Measurements from ENCODE around the gene OR2AE1. TPM values are rescaled to one million over a fixed set of nuclear protein-coding genes. Genes with fewer than 3 reads are reported as not detected.

Gene OR2AE1
- total RNA-seq, 1 experiment from 2014 or later = not detected

DNA sequence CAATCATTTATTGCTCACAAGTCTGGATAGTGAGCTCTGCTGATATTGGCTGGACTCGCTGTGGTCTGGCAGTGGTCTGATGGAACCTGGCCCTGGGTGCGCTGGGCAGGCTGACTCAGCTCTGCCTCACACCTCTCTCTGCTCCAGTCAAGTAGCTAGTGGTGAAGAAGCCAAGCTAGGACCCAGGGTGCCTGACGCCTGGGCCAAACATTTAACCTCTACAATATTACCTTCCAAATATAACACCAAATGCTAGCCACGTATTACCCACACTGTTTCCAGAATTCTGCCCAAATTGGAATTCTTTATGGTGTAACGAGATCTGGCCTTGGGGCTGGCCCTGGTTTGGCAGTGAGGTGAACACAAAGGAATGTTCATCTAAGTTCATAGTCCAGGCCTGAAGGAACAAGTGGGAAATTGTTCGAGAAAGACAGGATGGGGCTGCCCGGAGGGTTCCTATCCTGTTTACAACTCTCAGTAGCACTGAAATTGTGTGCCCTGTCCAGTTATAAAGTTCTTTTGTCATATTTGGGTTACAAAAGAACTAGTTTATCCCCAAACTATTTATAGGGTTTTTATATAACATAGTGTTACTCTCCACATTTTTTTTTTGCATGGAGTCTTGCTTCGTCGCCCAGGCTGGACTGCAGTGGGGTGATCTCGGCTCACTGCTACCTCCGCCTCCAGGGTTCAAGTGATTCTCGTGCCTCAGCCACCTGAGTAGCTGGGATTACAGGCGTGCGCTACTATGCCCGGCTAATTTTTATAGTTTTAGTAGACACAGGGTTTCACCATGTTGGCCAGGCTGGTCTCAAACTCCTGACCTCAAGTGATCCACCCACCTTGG, 16.3 kb downstream of the OR2AE1 start:
- CTCF ChIA-PET = interaction anchor here (1.2 kb wide), 1 partner anchor 106 kb away, joined by 3 read pairs; no protein-coding TSS in a partner anchor
- Mint-ChIP-seq H3K27ac (ENCODE audit: low read depth, unreplicated experiment) (peak overlapping the region; percentile 59), H3K4me1 (ENCODE audit: insufficient read depth, unreplicated experiment) (peaks cover 14% of the 10 kb centered on the region), H3K36me3 (ENCODE audit: insufficient read depth, unreplicated experiment) (no peaks in the 10 kb centered on the region), H3K4me3 (ENCODE audit: unreplicated experiment) (no peak overlapping the region), H3K27me3 (ENCODE audit: insufficient read depth, unreplicated experiment) (no peaks in the 10 kb centered on the region), H3K9me3 (ENCODE audit: unreplicated experiment) (no peaks in the 10 kb centered on the region)
- TF ChIP-seq, protein P1, sequence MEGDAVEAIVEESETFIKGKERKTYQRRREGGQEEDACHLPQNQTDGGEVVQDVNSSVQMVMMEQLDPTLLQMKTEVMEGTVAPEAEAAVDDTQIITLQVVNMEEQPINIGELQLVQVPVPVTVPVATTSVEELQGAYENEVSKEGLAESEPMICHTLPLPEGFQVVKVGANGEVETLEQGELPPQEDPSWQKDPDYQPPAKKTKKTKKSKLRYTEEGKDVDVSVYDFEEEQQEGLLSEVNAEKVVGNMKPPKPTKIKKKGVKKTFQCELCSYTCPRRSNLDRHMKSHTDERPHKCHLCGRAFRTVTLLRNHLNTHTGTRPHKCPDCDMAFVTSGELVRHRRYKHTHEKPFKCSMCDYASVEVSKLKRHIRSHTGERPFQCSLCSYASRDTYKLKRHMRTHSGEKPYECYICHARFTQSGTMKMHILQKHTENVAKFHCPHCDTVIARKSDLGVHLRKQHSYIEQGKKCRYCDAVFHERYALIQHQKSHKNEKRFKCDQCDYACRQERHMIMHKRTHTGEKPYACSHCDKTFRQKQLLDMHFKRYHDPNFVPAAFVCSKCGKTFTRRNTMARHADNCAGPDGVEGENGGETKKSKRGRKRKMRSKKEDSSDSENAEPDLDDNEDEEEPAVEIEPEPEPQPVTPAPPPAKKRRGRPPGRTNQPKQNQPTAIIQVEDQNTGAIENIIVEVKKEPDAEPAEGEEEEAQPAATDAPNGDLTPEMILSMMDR (IDR thresholded peaks at IDR 0.05; ENCODE audit: unreplicated experiment) = no peak
- peak; percentile 82 for DNase-seq (ENCODE audit: unreplicated experiment)
- intact Hi-C loops (cut with micrococcal nuclease) = loop anchor here (2.0 kb wide), 1 partner anchor 52 kb away; no protein-coding TSS in a partner anchor
- POLR2A ChIA-PET = interaction anchor here (0.6 to 2.5 kb wide), 8 partner anchors 11 to 308 kb away, joined by 3 to 7 read pairs (median 3); partner anchors contain the start of gene FAM200A
- no TSS peak for BruUV-seq (replicated peaks)

DNA sequence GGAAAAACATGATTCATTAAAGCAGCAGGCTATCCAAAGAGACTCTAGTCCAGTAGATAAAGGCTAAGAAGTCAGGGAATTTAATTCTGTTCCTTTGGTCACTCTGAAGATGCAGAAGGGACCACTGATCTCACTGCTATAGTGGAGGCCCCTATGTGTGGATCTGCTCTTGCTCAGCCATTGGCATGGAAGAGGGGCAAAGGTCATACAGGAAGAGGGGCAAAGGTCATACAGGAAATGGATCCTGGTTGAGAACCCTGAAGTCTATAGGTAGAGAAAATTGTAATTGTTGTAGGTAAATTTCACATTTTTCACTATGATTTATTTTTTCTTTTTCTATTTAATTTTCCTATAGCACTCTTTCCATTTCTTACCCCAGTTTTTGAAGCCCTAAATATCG, 21.6 kb downstream of the OR2AE1 start:
- Mint-ChIP-seq H3K9me3 (ENCODE audit: unreplicated experiment) (peaks cover 5% of the 10 kb centered on the region), H3K27ac (ENCODE audit: low read depth, unreplicated experiment) (no peak overlapping the region), H3K27me3 (ENCODE audit: insufficient read depth, unreplicated experiment) (no peaks in the 10 kb centered on the region), H3K4me3 (ENCODE audit: unreplicated experiment) (no peak overlapping the region), H3K4me1 (ENCODE audit: insufficient read depth, unreplicated experiment) (peaks cover 8% of the 10 kb centered on the region), H3K36me3 (ENCODE audit: insufficient read depth, unreplicated experiment) (no peaks in the 10 kb centered on the region)
- POLR2A ChIA-PET = no interaction called here
- DNase-seq (ENCODE audit: unreplicated experiment) = no peak
- no TSS peak for BruUV-seq (replicated peaks)
- intact Hi-C loops (cut with micrococcal nuclease) = no loop called here
- CTCF ChIA-PET = no interaction called here
- TF ChIP-seq, protein P1 (IDR thresholded peaks at IDR 0.05; ENCODE audit: unreplicated experiment) = no peak

DNA sequence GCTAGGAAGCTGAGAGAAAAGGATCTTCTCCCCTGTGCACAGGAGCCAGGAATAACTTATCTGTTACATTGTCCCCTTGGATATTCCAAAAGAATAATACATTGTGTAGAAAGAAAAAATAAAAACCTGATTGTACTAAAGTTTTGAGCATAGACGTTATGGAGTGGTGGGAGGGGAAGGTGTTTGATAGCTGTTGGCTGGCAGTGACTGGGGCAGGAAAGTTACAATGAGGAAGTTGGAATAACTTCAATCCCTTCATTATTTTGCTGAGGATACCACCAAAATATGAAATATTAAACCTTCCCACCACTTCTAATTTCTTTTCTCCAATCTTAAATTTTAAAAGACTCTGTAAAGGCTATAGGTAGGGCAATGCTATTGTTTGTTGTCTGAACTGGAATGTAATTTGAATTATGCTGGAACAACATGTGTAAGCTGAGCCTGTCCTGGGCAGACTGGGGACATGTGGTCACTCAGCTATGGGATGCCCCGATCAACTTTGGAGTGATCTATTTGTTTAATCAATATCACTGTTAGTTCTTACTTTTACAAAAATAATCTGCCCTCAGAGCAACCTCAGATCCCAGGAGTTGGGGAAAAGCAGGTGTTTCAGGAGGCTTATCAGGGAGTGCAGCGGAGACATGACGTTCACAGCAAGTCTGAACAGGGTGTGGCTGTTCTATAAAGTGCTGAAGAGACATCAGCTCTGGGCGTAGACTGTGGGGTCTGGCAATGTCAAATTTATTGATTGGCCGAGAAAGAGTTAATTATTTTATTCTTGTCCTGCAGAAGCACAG, 28.2 kb downstream of the OR2AE1 start:
- CTCF ChIA-PET = interaction anchor here (0.7 to 1.5 kb wide), 3 partner anchors 9 to 341 kb away, joined by 3 to 4 read pairs (median 3); no protein-coding TSS in a partner anchor
- POLR2A ChIA-PET = interaction anchor here (1.0 to 2.2 kb wide), 3 partner anchors 10 to 20 kb away, joined by 3 to 7 read pairs (median 5); no protein-coding TSS in a partner anchor
- Mint-ChIP-seq H3K27me3 (ENCODE audit: insufficient read depth, unreplicated experiment) (no peaks in the 10 kb centered on the region), H3K27ac (ENCODE audit: low read depth, unreplicated experiment) (no peak overlapping the region), H3K36me3 (ENCODE audit: insufficient read depth, unreplicated experiment) (no peaks in the 10 kb centered on the region), H3K4me1 (ENCODE audit: insufficient read depth, unreplicated experiment) (no peaks in the 10 kb centered on the region), H3K9me3 (ENCODE audit: unreplicated experiment) (no peaks in the 10 kb centered on the region), H3K4me3 (ENCODE audit: unreplicated experiment) (no peak overlapping the region)
- intact Hi-C loops (cut with micrococcal nuclease) = no loop called here
- TF ChIP-seq, protein P1 (IDR thresholded peaks at IDR 0.05; ENCODE audit: unreplicated experiment) = no peak
- DNase-seq (ENCODE audit: unreplicated experiment) = no peak
- no TSS peak for BruUV-seq (replicated peaks)

DNA sequence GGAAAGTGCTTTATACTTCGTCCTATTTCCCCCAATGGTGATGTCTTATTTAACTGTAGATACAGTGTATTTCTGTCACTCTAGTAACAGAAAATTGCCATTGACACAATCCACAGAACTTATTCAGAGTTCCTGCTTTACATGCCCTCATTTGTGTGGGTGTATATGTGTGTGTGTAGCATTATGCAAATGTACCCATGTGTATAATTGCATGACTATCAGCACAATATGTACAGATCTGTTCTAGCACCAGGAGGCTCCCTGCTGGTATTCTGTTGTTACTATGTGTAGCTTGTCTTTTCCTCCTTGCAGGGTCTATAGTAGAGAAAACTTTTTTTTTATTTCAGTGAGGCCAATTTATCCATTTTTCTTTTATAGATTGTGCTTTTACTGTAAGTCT, 32.5 kb downstream of the OR2AE1 start:
- no peaks in the 10 kb centered on the region for H3K4me1 Mint-ChIP-seq (ENCODE audit: insufficient read depth, unreplicated experiment)
- DNase-seq (ENCODE audit: unreplicated experiment) = no peak
- H3K27me3 Mint-ChIP-seq (ENCODE audit: insufficient read depth, unreplicated experiment) = no peaks in the 10 kb centered on the region
- ChIA-PET CTCF (interaction anchor here (0.6 to 1.1 kb wide), 3 partner anchors 16 to 319 kb away, joined by 3 to 8 read pairs (median 5); partner anchors contain the start of gene CYP3A43), POLR2A (interaction anchor here (0.9 kb wide), 1 partner anchor 286 kb away, joined by 4 read pairs; the partner anchor contains the start of gene ZNF655)
- intact Hi-C loops (cut with micrococcal nuclease) = no loop called here
- BruUV-seq (replicated peaks) = no TSS peak
- TF ChIP-seq, protein P1 (IDR thresholded peaks at IDR 0.05; ENCODE audit: unreplicated experiment) = no peak
- no peaks in the 10 kb centered on the region for H3K9me3 Mint-ChIP-seq (ENCODE audit: unreplicated experiment)
- no peak overlapping the region for H3K4me3 Mint-ChIP-seq (ENCODE audit: unreplicated experiment)
- H3K27ac Mint-ChIP-seq (ENCODE audit: low read depth, unreplicated experiment) = no peak overlapping the region
- no peaks in the 10 kb centered on the region for H3K36me3 Mint-ChIP-seq (ENCODE audit: insufficient read depth, unreplicated experiment)

Data from MCF 10A (cell line).